ENCODE measurements around the gene BCS1L. TPM values are rescaled to one million over a fixed set of nuclear protein-coding genes. Genes with fewer than 3 reads are reported as not detected.

The BCS1L gene
- total and polyA plus RNA-seq, 2 of the 13 experiments (the other 11 are each of a cell fraction or from before 2014, with no cell fraction given), result 48.9 to 76.0 TPM

DNA sequence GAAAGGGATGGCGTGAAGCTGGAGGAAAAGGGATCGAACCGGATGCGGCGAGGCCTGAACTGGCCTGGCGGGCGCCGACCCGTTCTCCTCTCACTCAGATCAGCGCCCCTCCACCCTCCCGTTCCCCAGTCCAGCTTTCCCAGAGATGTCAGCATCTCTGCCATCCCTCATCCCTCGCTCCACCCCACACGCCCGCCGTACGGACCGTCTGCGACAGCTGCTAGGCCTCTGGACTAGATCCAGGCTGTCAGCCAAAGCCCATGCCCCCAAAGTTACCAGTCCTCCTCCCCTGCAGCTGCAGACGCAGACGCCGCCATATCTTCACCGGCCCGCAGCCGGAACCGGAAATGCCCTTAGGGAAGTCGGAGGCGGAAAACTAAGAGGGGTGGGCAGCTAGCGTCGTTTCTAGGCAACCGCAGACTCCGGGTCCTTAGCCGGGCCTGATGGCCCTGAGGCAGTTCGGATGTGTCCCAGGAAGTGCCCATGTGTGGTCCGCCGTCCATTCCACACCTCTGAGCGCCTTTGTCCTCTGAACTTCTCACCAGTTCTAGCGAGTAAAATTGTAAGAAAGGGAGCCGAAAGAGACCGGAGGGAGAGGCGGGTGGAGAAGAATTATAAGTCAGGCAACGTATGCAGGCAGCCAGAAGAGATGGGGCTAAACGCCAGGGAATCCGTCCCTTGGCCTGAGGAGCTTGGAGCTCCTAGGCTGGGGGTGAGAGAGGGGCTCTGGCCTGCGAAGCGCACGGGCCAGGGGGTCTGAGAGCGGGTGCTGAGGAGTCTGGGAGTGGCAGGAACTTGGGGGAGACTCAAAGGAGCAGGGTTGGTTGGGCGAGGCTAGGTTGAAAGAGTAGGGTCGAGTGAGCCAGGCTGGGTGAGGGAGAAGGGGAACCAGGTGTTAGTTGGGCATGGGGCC, 12.4 kb downstream of the BCS1L start, which contains the start of the genes RNF25 and STK36 (continued):
- TF ChIP-seq, protein P1, sequence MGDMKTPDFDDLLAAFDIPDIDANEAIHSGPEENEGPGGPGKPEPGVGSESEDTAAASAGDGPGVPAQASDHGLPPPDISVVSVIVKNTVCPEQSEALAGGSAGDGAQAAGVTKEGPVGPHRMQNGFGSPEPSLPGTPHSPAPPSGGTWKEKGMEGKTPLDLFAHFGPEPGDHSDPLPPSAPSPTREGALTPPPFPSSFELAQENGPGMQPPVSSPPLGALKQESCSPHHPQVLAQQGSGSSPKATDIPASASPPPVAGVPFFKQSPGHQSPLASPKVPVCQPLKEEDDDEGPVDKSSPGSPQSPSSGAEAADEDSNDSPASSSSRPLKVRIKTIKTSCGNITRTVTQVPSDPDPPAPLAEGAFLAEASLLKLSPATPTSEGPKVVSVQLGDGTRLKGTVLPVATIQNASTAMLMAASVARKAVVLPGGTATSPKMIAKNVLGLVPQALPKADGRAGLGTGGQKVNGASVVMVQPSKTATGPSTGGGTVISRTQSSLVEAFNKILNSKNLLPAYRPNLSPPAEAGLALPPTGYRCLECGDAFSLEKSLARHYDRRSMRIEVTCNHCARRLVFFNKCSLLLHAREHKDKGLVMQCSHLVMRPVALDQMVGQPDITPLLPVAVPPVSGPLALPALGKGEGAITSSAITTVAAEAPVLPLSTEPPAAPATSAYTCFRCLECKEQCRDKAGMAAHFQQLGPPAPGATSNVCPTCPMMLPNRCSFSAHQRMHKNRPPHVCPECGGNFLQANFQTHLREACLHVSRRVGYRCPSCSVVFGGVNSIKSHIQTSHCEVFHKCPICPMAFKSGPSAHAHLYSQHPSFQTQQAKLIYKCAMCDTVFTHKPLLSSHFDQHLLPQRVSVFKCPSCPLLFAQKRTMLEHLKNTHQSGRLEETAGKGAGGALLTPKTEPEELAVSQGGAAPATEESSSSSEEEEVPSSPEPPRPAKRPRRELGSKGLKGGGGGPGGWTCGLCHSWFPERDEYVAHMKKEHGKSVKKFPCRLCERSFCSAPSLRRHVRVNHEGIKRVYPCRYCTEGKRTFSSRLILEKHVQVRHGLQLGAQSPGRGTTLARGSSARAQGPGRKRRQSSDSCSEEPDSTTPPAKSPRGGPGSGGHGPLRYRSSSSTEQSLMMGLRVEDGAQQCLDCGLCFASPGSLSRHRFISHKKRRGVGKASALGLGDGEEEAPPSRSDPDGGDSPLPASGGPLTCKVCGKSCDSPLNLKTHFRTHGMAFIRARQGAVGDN (CRISPR knock-in tag; IDR thresholded peaks at IDR 0.05), result peak; percentile 88
- TF ChIP-seq SAP130 (CRISPR knock-in tag; IDR thresholded peaks at IDR 0.05; ENCODE audit: low read depth), result peak; percentile 100
- peak; percentile 85 to 94 for TF ChIP-seq POLR2A (IDR thresholded peaks at IDR 0.05; ENCODE audit: insufficient read depth in 1 of 2, low read depth in 2 of 2, low read length in 2 of 2)
- TF ChIP-seq, protein P2, sequence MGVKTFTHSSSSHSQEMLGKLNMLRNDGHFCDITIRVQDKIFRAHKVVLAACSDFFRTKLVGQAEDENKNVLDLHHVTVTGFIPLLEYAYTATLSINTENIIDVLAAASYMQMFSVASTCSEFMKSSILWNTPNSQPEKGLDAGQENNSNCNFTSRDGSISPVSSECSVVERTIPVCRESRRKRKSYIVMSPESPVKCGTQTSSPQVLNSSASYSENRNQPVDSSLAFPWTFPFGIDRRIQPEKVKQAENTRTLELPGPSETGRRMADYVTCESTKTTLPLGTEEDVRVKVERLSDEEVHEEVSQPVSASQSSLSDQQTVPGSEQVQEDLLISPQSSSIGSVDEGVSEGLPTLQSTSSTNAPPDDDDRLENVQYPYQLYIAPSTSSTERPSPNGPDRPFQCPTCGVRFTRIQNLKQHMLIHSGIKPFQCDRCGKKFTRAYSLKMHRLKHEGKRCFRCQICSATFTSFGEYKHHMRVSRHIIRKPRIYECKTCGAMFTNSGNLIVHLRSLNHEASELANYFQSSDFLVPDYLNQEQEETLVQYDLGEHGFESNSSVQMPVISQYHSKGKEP (CRISPR knock-in tag; IDR thresholded peaks at IDR 0.05), result no peak
- TF ChIP-seq, protein P3, sequence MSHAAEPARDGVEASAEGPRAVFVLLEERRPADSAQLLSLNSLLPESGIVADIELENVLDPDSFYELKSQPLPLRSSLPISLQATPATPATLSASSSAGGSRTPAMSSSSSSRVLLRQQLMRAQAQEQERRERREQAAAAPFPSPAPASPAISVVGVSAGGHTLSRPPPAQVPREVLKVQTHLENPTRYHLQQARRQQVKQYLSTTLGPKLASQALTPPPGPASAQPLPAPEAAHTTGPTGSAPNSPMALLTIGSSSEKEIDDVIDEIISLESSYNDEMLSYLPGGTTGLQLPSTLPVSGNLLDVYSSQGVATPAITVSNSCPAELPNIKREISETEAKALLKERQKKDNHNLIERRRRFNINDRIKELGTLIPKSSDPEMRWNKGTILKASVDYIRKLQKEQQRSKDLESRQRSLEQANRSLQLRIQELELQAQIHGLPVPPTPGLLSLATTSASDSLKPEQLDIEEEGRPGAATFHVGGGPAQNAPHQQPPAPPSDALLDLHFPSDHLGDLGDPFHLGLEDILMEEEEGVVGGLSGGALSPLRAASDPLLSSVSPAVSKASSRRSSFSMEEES (CRISPR knock-in tag; IDR thresholded peaks at IDR 0.05), result no peak
- TF ChIP-seq, protein P4, sequence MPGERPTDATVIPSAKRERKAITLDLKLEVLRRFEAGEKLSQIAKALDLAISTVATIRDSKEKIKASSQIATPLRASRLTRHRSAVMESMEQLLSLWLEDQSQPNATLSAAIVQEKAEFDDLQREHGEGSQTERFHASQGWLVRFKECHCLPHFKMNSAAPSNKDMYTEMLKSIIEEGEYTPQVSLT (CRISPR knock-in tag; IDR thresholded peaks at IDR 0.05; ENCODE audit: borderline replicate concordance, low read depth), result no peak
- TF ChIP-seq, protein P5, sequence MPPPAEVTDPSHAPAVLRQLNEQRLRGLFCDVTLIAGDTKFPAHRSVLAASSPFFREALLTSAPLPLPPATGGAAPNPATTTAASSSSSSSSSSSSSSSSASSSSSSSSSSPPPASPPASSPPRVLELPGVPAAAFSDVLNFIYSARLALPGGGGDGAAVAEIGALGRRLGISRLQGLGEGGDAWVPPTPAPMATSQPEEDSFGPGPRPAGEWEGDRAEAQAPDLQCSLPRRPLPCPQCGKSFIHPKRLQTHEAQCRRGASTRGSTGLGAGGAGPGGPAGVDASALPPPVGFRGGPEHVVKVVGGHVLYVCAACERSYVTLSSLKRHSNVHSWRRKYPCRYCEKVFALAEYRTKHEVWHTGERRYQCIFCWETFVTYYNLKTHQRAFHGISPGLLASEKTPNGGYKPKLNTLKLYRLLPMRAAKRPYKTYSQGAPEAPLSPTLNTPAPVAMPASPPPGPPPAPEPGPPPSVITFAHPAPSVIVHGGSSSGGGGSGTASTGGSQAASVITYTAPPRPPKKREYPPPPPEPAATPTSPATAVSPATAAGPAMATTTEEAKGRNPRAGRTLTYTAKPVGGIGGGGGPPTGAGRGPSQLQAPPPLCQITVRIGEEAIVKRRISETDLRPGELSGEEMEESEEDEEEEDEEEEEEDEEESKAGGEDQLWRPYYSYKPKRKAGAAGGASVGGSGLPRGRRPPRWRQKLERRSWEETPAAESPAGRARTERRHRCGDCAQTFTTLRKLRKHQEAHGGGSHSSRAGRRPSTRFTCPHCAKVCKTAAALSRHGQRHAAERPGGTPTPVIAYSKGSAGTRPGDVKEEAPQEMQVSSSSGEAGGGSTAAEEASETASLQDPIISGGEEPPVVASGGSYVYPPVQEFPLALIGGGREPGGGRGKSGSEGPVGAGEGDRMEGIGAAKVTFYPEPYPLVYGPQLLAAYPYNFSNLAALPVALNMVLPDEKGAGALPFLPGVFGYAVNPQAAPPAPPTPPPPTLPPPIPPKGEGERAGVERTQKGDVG (CRISPR knock-in tag; IDR thresholded peaks at IDR 0.05; ENCODE audit: borderline replicate concordance), result no peak
- TF ChIP-seq ZNF891 (CRISPR knock-in tag; IDR thresholded peaks at IDR 0.05), result peak; percentile 19; the same call in 1 of the 2 replicates

Measured in HepG2 (cell line).